Limb (tissue), 2 donors: ENCODE data around the gene ELF2.
"Not testable (repeated sequence)": the region's sequence is repeated elsewhere in the genome, so short reads cannot be mapped to it uniquely, and the experiment has no call there.

ENCODE experiments used
- DNase-seq, 2 donors: peaks; one replicate each; pipeline ENCODE4 v3.0.0-alpha.2; 2016; ENCODE audit errors: extremely low spot score in 2 of 2

ELF2 gene

GRCh38 chr4:139144911-139145551 is 32.0 kb downstream of the ELF2 start:
- DNase-seq: no peak

- DNase-seq: no peak
Measured at GRCh38 chr4:139144161-139144859, 32.7 kb downstream of the ELF2 start.

- no peak for DNase-seq
Measured at GRCh38 chr4:139142980-139143379, 34.0 kb downstream of the ELF2 start.

GRCh38 chr4:139142087-139142486 is 34.9 kb downstream of the ELF2 start:
- DNase-seq: no peak

GRCh38 chr4:139137763-139138162 is 39.3 kb downstream of the ELF2 start:
- DNase-seq: no peak

- DNase-seq: no peak
Measured at GRCh38 chr4:139134403-139134802, 42.6 kb downstream of the ELF2 start.

- DNase-seq: no peak
Measured at GRCh38 chr4:139131209-139131870, 45.7 kb downstream of the ELF2 start.

GRCh38 chr4:139129206-139129605 is 47.8 kb downstream of the ELF2 start:
- DNase-seq: no peak

GRCh38 chr4:139126898-139127297 is 50.1 kb downstream of the ELF2 start:
- DNase-seq: no peak

- no peak for DNase-seq
Measured at GRCh38 chr4:139123910-139124309, 53.1 kb downstream of the ELF2 start.

- DNase-seq: no peak
Measured at GRCh38 chr4:139118365-139118764, 58.7 kb downstream of the ELF2 start.

GRCh38 chr4:139115226-139115625 is 61.8 kb downstream of the ELF2 start:
- no peak for DNase-seq

- not testable (repeated sequence) for DNase-seq
Measured at GRCh38 chr4:139114795-139115194, 62.2 kb downstream of the ELF2 start.

GRCh38 chr4:139112650-139113049 is 64.4 kb downstream of the ELF2 start:
- DNase-seq: no peak

- DNase-seq: no peak
Measured at GRCh38 chr4:139108567-139109128, 68.4 kb downstream of the ELF2 start.

- peak; percentile 80 for DNase-seq
Measured at GRCh38 chr4:139099366-139099982, 77.5 kb downstream of the ELF2 start.

- no peak for DNase-seq
Measured at GRCh38 chr4:139092271-139092670, 84.7 kb downstream of the ELF2 start.

GRCh38 chr4:139085141-139085540 is 91.9 kb downstream of the ELF2 start:
- DNase-seq: no peak

GRCh38 chr4:139084804-139085093 is 92.3 kb downstream of the ELF2 start:
- no peak for DNase-seq

GRCh38 chr4:139083956-139084803 is 92.8 kb downstream of the ELF2 start:
- DNase-seq: peak; percentile 85 to 92

GRCh38 chr4:139083607-139083955 is 93.4 kb downstream of the ELF2 start:
- peak in 1 of 2 donors; percentile 49 for DNase-seq
